ENCODE results near the gene ZPBP2. TPM values are rescaled to one million over a fixed set of nuclear protein-coding genes. Genes with fewer than 3 reads are reported as not detected.

The ZPBP2 gene
- total RNA-seq, 1 experiment from 2014 or later = not detected

- in situ Hi-C loops (cut with HindIII; ENCODE audit: low pct_unique_long_range_greater_than_20kb, low sequenced_read_pairs) (no loop called here), intact Hi-C loops (cut with micrococcal nuclease; ENCODE audit: unreplicated experiment) (no loop called here)
- Histone ChIP-seq H3K4me1 (ENCODE audit: control insufficient read depth, insufficient read depth, low read length) (peaks cover 36% of the 10 kb centered on the region), H3K27me3 (ENCODE audit: control insufficient read depth, insufficient read depth, low read length) (no peaks in the 10 kb centered on the region), H3K36me3 (ENCODE audit: control insufficient read depth, insufficient read depth, low read length) (no peaks in the 10 kb centered on the region; the same call in 1 of the 2 replicates), H3K9me3 (ENCODE audit: control insufficient read depth, insufficient read depth, low read depth, low read length) (no peaks in the 10 kb centered on the region), H3K4me3 (ENCODE audit: low read depth in 2 of 2, low read length in 2 of 2) (peak overlapping the region; percentile 63 to 77), H3K27ac (ENCODE audit: low read length) (peak overlapping the region; percentile 1; the same call in 1 of the 2 replicates)
- DNase-seq (ENCODE audit: low read depth, low spot score) (no peak), ATAC-seq (peak; percentile 56)
- ChIA-PET POLR2A (no interaction called here), CTCF (no interaction called here)
- BruUV-seq (replicated peaks) = no TSS peak
- TF ChIP-seq POLR2AphosphoS5 (IDR thresholded peaks at IDR 0.05; ENCODE audit: low read depth, low read length) = no peak
- no peak for TF ChIP-seq SIN3A (IDR thresholded peaks at IDR 0.05; ENCODE audit: borderline replicate concordance, insufficient read depth, low read depth, low read length)
- no peak for TF ChIP-seq REST (IDR thresholded peaks at IDR 0.05; ENCODE audit: insufficient read depth in 1 of 2, low read depth in 2 of 2, low read length in 1 of 2)
- no peak for TF ChIP-seq TCF7L2 (IDR thresholded peaks at IDR 0.05; ENCODE audit: low read depth, low read length)
- TF ChIP-seq CTCF (IDR thresholded peaks at IDR 0.05) = no peak
Measured at GRCh38 chr17:39926588-39927100, 58.6 kb downstream of the ZPBP2 start.

Other genes with a start within 250 kb of the ZPBP2 start
- 45.7 TPM for gene PPP1R1B, start 241.2 kb upstream of the ZPBP2 start, total RNA-seq (2021; ENCODE audit: unreplicated experiment)
- gene STARD3, start 231.1 kb upstream of the ZPBP2 start, total RNA-seq (2021; ENCODE audit: unreplicated experiment) = 44.8 TPM
- 1.6 TPM for gene TCAP, start 202.9 kb upstream of the ZPBP2 start, total RNA-seq (2021; ENCODE audit: unreplicated experiment)
- 2.4 TPM for gene PNMT, start 199.7 kb upstream of the ZPBP2 start, total RNA-seq (2021; ENCODE audit: unreplicated experiment)
- gene PGAP3, start 180.1 kb upstream of the ZPBP2 start, total RNA-seq (2021; ENCODE audit: unreplicated experiment) = 21.8 TPM
- gene ERBB2, start 168.1 kb upstream of the ZPBP2 start, total RNA-seq (2021; ENCODE audit: unreplicated experiment) = 68.6 TPM
- 103 TPM for gene MIEN1, start 137.7 kb upstream of the ZPBP2 start, total RNA-seq (2021; ENCODE audit: unreplicated experiment)
- gene GRB7, start 130.3 kb upstream of the ZPBP2 start, total RNA-seq (2021; ENCODE audit: unreplicated experiment) = 2.8 TPM
- gene IKZF3, start 3.9 kb upstream of the ZPBP2 start, total RNA-seq (2021; ENCODE audit: unreplicated experiment) = 0.59 TPM
- gene GSDMB, start 50.4 kb downstream of the ZPBP2 start, total RNA-seq (2021; ENCODE audit: unreplicated experiment) = 2.9 TPM
- gene ORMDL3, start 59.4 kb downstream of the ZPBP2 start, total RNA-seq (2021; ENCODE audit: unreplicated experiment) = 55.1 TPM
- not detected for gene LRRC3C, start 59.5 kb downstream of the ZPBP2 start, total RNA-seq (2021; ENCODE audit: unreplicated experiment)
- not detected for gene GSDMA, start 94.8 kb downstream of the ZPBP2 start, total RNA-seq (2021; ENCODE audit: unreplicated experiment)
- gene PSMD3, start 112.6 kb downstream of the ZPBP2 start, total RNA-seq (2021; ENCODE audit: unreplicated experiment) = 175 TPM
- gene CSF3, start 147.2 kb downstream of the ZPBP2 start, total RNA-seq (2021; ENCODE audit: unreplicated experiment) = not detected
- gene MED24, start 186.2 kb downstream of the ZPBP2 start, total RNA-seq (2021; ENCODE audit: unreplicated experiment) = 93.9 TPM
- 11.7 TPM for gene THRA, start 194.8 kb downstream of the ZPBP2 start, total RNA-seq (2021; ENCODE audit: unreplicated experiment)
- 8.8 TPM for gene NR1D1, start 232.4 kb downstream of the ZPBP2 start, total RNA-seq (2021; ENCODE audit: unreplicated experiment)

Data from Panc1 (cell line).